ENCODE data around the gene CFAP70. TPM values are rescaled to one million over a fixed set of nuclear protein-coding genes. Genes with fewer than 3 reads are reported as not detected.
"Not testable (repeated sequence)": the region's sequence is repeated elsewhere in the genome, so short reads cannot be mapped to it uniquely, and the experiment has no call there.

The CFAP70 gene
- polyA plus RNA-seq, 1 donor = 2.3 TPM

DNA sequence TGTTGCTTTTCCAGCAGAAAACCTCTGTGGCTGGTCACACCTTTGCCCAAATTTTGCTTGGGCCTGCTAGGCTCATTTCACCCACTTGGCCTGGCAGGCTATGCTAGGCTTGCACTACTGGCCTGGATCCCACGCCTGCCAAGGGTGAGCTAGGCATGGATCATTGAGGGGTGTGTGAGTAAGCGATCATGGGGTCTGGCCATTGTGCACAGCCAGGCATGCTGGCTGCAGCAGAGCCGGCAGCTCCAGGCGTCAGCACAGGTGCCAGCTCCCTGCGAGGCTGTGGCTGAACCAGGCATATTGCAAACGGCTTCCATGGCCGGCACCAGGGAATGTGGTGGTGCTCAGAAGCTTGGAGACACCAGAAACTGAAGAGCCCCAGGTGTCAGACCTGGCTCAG lies 19.2 kb downstream of the CFAP70 start:
- DNase-seq (ENCODE audit: low read depth) = no peak

DNA sequence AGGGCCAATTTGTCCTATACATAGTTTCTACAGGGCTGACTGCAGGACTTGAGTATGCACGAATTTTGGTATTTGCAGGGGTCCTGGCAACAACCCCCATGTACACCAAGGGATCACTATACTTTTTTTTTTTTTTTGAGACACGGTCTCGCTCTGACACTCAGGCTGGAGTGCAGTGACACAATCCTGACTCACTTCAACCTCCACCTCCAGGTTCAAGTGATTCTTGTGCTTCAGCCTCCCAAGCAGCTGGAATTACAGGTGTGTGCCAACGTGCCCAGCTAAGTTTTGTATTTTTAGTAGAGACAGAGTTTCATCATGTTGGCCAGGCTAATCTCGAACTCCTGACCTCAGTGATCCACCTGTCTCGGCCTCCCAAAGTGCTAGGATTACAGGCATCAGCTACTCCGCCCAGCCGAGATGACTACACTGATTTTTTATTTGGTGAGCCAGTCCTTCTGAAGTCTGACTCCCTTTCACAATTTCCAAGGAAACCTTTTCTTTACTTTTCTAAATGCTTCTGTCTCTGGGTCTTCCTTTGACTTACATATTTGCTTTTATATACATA lies 19.8 kb downstream of the CFAP70 start:
- DNase-seq (ENCODE audit: low read depth) = no peak

DNA sequence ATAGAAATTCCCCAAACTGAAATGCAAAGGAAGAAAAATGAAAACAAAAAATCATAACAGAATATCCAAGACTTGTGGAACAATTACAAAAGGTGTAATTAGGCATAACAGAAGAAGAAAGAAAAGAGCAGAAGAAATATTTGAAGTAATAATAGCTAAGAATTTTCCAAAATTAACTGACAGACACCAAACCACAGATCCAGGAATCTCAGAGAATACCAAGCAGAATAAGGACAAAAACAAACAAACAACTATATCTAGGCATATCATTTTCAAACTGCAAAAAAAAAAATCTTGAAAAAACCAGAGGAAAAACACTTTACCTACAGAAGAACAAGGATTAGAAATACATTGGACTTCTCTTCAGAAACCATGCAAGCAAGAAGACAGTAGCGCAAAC lies 25.5 kb downstream of the CFAP70 start:
- no peak for DNase-seq (ENCODE audit: low read depth)

DNA sequence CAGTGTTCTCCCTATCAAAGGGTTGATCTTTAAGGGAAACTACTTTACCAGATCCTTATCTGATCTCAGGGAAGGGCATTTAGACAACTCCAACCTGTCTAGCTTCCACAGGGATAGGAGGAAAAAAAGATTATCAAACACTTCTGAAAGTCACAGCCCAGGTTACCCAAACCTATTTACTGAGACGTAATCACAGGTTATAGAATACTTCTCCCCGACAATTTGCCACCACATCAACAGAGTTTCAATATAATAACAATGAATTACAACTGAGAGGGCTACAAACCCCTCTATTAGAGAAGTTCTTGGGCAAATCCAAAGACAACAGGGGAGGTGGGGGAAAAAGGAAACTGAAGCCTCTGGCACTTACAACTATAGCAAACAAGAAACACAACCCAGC lies 26.3 kb downstream of the CFAP70 start:
- DNase-seq (ENCODE audit: low read depth) = no peak

DNA sequence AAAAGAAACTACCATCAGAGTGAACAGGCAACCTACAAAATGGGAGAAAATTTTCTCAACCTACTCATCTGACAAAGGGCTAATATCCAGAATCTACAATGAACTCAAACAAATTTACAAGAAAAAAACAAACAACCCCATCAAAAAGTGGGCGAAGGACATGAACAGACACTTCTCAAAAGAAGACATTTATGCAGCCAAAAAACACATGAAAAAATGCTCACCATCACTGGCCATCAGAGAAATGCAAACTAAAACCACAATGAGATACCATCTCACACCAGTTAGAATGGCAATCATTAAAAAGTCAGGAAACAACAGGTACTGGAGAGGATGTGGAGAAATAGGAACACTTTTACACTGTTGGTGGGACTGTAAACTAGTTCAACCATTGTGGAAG lies 30.1 kb downstream of the CFAP70 start:
- not testable (repeated sequence) for DNase-seq (ENCODE audit: low read depth)

DNA sequence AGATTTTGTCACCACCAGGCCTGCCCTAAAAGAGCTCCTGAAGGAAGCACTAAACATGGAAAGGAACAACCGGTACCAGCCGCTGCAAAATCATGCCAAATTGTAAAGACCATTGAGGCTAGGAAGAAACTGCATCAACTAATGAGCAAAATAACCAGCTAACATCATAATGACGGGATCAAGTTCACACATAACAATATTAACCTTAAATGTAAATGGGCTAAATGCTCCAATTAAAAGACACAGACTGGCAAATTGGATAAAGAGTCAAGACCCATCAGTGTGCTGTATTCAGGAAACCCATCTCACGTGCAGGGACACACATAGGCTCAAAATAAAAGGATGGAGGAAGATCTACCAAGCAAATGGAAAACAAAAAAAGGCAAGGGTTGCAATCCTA lies 33.4 kb downstream of the CFAP70 start:
- not testable (repeated sequence) for DNase-seq (ENCODE audit: low read depth)

DNA sequence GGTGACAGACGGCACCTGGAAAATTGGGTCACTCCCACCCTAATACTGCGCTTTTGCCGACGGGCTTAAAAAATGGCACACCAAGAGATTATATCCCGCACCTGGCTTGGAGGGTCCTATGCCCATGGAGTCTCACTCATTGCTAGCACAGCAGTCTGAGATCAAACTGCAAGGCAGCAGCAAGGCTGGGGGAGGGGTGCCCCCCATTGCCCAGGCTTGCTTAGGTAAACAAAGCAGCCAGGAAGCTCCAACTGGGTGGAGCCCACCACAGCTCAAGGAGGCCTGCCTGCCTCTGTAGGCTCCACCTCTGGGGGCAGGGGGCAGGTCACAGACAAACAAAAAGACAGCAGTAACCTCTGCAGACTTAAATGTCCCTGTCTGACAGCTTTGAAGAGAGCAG lies 35.1 kb downstream of the CFAP70 start:
- DNase-seq (ENCODE audit: low read depth) = not testable (repeated sequence)

DNA sequence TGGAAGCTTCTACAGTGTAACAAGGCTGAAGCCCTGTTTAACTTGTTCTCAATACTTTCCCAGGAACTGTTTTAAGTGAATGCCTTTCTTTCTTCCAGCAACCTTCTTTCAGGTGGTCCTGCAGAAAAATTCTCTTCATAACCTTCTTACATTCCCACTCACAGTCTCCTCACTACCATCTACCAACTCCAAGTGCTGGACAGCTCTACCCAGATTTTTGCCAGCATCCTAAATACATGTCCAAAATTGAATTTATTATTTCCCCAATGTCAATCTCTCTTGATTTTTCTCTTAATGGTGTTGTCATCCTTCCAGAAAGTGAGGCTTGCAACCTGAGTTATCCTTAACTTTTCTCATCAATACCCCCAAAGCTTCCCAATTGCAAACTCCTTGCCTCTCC lies 48.2 kb downstream of the CFAP70 start:
- DNase-seq (ENCODE audit: low read depth) = no peak

DNA sequence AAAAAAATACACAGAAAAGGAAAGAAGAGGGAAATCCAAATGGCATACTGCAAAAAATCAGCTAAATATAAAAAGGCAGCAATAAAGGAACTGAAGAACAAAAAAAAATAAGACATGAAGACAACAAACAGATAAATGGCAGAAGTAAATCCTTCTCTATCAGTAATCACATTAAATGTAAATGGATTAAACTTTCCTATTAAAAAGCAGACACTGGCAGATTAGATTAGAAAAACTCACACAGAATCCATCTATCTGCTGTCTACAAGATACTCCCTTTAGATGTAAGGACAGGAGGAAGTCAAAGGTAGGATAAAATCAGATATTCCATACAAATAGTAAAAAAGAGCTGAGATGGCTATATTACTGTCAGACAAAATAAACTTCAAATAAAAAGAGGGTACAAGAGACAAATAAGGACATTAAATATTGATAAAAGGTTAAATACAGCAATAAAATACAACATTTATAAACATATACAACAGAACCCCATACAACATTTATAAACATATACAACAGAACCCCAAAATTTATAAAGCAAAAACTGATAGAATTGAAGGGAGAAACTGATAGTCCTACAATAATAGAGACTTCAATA lies 51.4 kb downstream of the CFAP70 start:
- no peak for DNase-seq (ENCODE audit: low read depth)

DNA sequence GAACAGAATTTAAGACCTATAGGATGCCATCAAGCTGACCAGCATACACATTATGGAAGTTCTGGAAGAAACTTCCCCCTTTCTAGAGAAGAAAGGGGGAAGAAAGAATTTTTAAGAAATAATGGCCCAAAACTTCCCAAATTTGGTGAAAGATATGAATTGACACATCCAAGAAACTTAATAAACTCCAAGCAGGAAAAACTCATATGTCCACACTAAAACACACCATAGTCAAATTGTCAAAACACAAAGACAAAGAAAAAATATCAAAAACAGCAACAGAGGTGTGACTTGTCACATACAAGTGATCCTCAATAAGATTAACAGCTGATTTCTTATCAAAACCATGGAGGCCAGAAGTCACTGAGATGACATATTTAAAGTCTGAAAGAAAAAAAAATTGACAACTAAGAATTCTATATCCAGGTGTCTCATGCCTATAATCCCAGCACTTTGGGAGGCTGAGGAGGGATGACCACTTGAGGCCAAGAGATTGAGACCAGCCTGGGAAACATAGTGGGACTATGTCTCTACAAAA lies 52.4 kb downstream of the CFAP70 start:
- DNase-seq (ENCODE audit: low read depth) = no peak

DNA sequence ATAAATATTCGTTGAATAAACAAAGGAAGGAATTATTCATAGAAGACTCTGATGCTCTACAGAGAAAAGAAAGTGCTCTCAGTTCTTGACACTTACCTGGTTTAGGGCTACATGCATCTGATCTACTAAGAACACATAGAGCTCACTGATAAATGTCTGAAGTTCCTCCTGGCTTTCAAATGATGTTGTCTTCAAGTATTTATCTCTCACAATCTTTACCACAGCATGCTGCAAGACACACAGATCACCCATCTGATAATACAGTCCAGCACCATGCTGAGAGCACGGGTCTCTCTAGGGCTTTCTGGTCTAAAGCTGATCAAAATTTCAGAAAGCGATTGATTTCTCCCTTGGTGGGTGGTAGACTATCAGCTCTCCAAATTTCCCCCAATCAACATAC lies 61.7 kb downstream of the CFAP70 start:
- DNase-seq (ENCODE audit: low read depth) = no peak

DNA sequence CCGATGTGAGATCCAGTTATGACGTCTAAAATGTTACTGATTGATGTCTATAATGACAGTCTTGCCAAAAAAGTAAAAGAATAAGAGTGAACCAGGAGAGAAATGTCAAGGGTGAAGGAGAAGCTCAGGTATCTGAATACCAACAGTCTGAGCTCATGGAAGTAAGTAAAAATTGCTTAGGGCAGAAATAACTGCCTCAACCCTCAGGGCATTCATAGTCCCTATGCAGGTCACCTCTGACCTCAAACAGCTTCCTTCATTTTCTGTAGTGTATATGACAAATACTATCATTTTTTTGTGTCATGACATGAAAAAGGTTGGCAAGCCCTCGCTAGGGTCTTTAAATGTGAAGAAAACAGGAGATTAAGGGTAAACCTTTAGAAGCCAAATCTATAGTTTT lies 65.2 kb downstream of the CFAP70 start:
- no peak for DNase-seq (ENCODE audit: low read depth)

DNA sequence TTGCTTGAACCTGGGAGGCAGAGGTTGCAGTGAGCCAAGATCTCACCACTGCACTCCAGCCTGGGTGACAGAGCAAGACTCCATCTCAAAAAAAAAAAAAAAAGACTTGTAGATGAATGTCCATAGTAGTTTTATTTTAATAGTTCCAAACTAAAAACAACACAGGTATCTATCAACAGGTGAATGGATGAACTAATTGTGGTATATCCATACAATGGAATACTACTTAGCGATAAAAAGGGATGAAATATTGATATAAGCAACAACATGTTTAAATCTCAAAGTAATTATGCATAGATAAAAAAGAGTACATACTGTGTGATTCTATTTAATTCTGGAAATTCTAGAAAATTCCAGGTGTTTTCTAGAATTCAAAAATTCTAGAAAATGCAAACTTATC lies 68.7 kb downstream of the CFAP70 start:
- DNase-seq (ENCODE audit: low read depth) = no peak

DNA sequence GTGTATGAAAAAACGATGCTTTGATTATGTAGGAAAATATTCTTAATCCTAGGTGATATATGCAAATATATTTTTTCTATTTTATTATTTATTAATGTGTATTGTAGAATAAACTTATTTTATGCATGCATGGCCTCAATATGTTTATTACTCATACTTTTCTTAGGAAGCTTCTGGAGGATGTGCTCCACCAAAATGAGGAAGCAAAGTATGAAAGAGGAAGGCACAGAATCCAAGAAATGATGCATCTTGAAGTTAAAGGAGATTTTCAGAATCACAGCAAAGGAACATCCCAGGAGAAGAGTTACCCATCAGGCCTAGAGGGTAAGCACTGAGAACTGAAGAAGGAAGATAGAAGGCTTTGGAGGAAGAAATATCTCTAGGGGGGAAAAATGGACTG lies 71.2 kb downstream of the CFAP70 start:
- no peak for DNase-seq (ENCODE audit: low read depth)

DNA sequence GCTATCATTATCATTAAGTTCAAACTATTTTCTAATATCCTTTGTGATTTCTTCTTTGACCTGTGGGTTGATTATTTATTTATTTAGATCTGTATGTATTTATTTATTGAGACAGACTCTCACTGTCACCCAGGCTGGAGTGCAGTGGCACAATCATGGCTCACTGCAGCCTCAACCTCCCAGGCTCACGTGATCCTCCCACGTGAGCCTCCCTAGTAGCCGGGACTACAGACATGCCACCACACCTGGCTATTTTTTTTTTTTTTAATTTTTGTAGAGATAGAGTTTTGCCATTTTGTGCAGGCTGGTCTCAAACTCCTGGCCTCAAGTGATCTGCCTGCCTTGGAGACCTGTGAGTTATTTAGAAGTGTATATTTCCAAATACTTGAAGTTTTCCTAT lies 77.6 kb downstream of the CFAP70 start:
- DNase-seq (ENCODE audit: low read depth) = no peak

DNA sequence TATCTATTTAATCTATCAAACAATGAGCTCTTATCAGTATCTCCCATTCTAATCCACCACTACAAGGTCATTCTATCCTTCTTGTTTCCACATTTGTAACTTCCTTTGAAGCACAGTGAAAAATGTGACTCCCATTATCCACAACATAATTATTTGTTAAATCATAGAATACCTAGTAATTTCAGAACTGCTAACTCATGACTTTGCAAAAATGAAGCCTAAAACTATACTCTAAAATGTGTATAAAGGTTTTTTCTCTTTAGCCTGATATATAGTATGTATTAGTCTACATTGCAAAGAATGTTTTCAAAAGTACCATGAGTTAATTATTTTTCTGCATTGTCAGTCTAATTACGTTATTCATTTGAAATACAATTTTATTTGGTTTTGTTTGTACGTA lies 94.2 kb downstream of the CFAP70 start:
- DNase-seq (ENCODE audit: low read depth) = no peak

DNA sequence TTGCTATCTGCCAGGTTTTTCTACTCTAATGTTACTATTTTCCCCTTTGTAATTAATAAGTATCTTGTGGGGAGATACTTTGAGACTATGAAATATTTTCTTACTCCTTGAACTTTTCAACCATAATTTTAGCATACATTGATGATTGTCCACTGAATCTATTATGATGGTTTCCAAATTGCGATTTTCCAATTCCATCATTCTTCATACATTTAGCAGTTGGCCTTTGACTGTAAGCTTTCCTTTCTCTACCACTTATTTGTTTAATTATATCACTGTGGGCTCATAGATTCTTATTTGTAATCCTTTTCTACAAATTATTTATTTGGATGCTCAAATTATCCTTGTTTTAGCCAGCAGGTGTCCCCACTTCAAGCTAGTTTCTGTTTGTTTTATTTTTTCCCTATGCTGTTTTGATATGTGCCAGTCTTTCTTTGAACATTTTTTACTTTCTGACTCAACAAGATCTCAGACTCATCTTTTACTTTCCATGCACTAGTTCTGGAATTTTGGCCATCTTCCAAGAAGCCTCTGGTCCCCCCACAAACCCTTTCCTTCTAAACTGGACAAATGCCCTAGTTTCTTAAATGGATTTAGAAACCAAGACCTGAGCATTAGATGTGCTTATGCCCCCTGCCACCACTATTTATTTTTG lies 94.8 kb downstream of the CFAP70 start:
- no peak for DNase-seq (ENCODE audit: low read depth)

DNA sequence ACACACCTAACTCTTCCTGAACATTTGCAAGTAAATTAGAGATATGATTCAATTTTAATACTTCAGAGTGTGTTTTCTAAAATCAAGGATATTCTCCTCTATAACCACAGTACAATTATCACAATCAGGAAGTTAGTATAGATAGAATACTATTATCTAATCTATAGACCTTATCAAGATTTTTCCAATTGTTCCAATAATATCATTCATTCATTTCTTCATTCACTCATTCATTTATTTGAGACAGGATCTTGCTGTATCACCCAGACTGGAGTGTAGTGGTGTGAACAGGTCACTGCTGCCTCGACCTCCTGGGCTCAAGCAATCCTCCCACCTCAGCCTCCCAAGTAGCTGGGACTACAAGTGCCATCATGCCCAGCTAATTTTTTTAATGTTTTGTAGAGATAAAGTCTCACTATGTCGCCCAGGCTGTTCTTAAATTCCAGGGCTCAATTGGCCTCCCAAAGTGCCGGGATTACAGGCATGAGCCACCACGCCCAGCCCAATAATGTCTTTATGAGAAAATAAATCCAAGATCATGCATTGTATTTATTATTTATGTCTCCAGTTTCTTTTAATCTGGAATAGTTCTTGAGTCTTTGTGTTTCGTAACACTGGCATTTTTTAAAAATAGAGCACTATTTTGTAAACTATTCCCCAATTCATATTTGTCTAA lies 95.6 kb downstream of the CFAP70 start:
- DNase-seq (ENCODE audit: low read depth) = no peak

DNA sequence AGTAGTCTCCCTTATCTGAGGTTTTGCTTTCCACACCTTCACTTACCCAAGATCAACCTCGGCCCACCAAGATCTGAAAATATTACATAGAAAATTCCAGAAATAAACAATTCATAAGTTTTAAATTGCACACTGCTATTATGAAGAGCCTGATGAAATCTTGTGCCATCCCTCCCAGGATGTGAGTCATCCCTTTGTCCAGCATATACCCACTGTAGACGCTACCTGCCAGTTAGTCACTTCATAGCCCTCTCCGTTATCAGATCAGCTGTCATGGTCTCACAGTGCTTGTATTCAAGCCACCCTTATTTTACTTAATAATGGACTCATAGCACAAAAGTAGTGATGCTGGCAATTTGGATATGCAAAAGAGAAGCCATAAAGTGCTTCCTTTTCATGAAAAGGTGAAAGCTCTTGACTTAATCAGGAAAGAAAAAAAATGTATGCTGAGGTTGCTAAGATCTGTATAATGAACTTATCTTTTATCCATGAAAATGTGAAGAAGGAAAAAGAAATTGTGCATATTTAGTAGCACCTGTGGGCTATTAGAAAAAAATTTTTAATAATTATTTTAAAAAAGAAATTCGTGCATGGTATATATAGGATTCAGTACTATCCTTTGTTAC lies 96.4 kb downstream of the CFAP70 start:
- no peak for DNase-seq (ENCODE audit: low read depth)

DNA sequence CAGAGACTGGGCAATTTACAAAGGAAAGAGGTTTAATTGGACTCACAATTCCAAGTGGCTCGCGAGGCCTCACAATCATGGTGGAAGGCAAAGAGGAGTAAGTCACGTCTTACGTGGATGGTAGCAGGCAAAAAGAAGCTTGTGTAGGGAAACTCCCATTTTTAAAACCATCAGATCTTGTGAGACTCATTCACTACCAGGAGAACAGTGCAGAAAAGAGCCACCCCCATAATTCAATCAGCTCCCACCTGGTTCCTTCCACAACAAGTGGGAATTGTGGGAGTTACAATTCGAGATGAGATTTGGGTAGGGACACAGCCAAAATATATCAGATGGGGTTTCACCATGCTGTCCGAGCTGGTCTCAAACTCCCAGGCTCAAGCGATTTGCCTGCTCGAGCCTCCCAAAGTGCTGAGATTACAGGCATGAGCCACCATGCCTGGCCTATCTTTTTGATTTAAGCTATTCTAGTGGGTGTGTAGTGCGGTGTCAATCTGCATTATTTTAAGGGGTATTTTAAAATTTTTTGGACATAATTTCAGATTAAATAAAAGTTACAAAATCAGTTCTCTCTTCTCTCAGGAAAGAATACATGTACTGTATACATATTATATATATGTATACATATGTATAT lies 97.2 kb downstream of the CFAP70 start:
- no peak for DNase-seq (ENCODE audit: low read depth)

DNA sequence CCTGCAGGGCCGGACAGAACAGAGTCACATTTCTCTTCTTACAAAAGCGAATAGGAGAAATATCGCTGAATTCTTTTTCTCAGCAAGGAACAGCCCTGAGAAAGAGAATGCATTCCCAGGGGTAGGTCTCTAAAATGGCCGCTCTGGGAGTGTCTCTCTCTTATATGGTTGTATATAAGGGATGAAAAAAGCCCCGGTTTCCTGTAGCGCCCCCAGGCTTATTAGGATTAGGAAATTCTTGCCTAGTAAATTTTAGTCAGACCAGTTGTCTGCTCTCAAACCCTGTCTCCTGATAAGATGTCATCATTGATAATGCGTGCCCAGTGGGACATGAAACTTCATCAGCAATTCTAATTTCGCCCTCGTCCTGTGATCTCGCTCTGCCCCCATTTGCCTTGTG lies 100.1 kb downstream of the CFAP70 start:
- DNase-seq (ENCODE audit: low read depth) = not testable (repeated sequence)

DNA sequence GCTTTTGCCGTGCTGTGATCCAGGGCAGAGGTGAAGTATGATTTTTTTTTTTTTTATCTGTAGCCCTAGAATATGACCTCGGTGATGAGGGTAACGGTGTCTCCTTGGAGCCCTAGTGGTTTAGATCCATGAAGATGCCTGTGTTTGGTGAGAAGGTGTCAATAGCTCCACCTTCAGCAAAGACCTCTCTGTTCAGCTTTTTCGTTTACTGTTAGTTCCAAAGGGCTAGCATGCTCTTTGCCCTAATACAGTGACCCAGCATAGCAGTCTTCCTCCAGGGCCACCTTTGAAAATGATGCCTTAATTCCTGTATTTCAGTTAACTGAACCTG lies 105.5 kb downstream of the CFAP70 start:
- no peak for DNase-seq (ENCODE audit: low read depth)
